Keratinocyte (primary cell): Measurements from ENCODE around the gene DDX46. TPM values are rescaled to one million over a fixed set of nuclear protein-coding genes. Genes with fewer than 3 reads are reported as not detected.

Experiments used
- DNase-seq: peaks from one replicate; pipeline ENCODE4 v3.0.0-alpha.2; 2011; ENCODE audit warnings: low read depth, missing footprints, low spot score
- FAIRE-seq: peaks from 2 replicates; lab custom pipeline; 2011; peaks lifted over from hg19 to GRCh38; lab: Jason Lieb, UNC
- H2AFZ ChIP-seq: 2 replicates; pipeline ENCODE4 v1.6.0; 2012; ENCODE audit warnings: low read length, control low read depth, inconsistent platforms; ENCODE audit not compliant: control insufficient read depth
- H3K27ac ChIP-seq: 2 replicates; pipeline ENCODE4 v1.5.1; 2011; ENCODE audit warnings: low read length; ENCODE audit not compliant: control insufficient read depth, insufficient read depth
- H3K27me3 ChIP-seq: 3 replicates; pipeline ENCODE4 v1.6.0; 2011; ENCODE audit warnings: low read length; ENCODE audit not compliant: control insufficient read depth, insufficient read depth; ENCODE audit errors: extremely low read depth
- H3K36me3 ChIP-seq, 2 experiments: 2 replicates in 1 of 2; 3 replicates in 1 of 2; pipeline ENCODE4 v1.5.1; 2011; ENCODE audit warnings: low read length in 2 of 2, mild to moderate bottlenecking in 1 of 2; ENCODE audit not compliant: control insufficient read depth in 2 of 2, insufficient read depth in 2 of 2; ENCODE audit errors: extremely low read depth in 1 of 2
- H3K4me1 ChIP-seq: 3 replicates; pipeline ENCODE4 v1.5.1; 2011; ENCODE audit warnings: low read length; ENCODE audit not compliant: control insufficient read depth, insufficient read depth; ENCODE audit errors: extremely low read depth
- H3K4me2 ChIP-seq: 3 replicates; pipeline ENCODE4 v1.6.0; 2011; ENCODE audit warnings: low read depth, low read length; ENCODE audit not compliant: control insufficient read depth, insufficient read depth; ENCODE audit errors: extremely low read depth
- H3K4me3 ChIP-seq, 3 experiments: fragments of 200-600 bp in 1 of 3; sonication (generic) in 1 of 3; 2 replicates in 2 of 3; 3 replicates in 1 of 3; pipeline ENCODE4 v1.5.1; 2011 to 2016; ENCODE audit warnings: low read length in 3 of 3, mild to moderate bottlenecking in 3 of 3, control low read depth in 2 of 3, inconsistent platforms in 1 of 3, low read depth in 1 of 3, mixed read lengths in 1 of 3, mixed run types in 1 of 3, moderate library complexity in 1 of 3; ENCODE audit not compliant: control insufficient read depth in 2 of 3, insufficient read depth in 2 of 3; ENCODE audit errors: extremely low read depth in 1 of 3
- H3K79me2 ChIP-seq: 2 replicates; pipeline ENCODE4 v1.6.0; 2012; ENCODE audit warnings: low read length; ENCODE audit not compliant: control insufficient read depth, insufficient read depth
- H3K9ac ChIP-seq: 3 replicates; pipeline ENCODE4 v1.6.0; 2011; ENCODE audit warnings: low read length; ENCODE audit not compliant: control insufficient read depth, insufficient read depth; ENCODE audit errors: extremely low read depth
- H3K9me1 ChIP-seq: 3 replicates; pipeline ENCODE4 v1.6.0; 2011; ENCODE audit warnings: low read length; ENCODE audit not compliant: control insufficient read depth, insufficient read depth; ENCODE audit errors: extremely low read depth
- H3K9me3 ChIP-seq: 2 replicates; pipeline ENCODE4 v1.5.1; 2012; ENCODE audit warnings: low read depth, low read length; ENCODE audit not compliant: control insufficient read depth
- H4K20me1 ChIP-seq: 3 replicates; pipeline ENCODE4 v1.6.0; 2011; ENCODE audit warnings: low read length; ENCODE audit not compliant: control insufficient read depth, insufficient read depth; ENCODE audit errors: extremely low read depth
- EZH2 ChIP-seq: IDR thresholded peaks from one replicate; pipeline ENCODE4 v1.6.1; 2012; ENCODE audit warnings: inconsistent platforms, mild to moderate bottlenecking, low read length, moderate library complexity
- dilution Hi-C: fragments of 300-500 bp; cut with MboI; formaldehyde crosslinking; loops from one replicate; pipeline ENCODE4 v1.7.0; 2020; ENCODE audit warnings: low sequenced_read_pairs; ENCODE audit not compliant: extremely low pct_ligation_motif_present
- polyA plus RNA-seq, 5 experiments: library from polyadenylated mRNA; depleted of rRNA in 3 of 5; stranded (reverse) in 3 of 5; stranded (forward) in 1 of 5; unstranded in 1 of 5; fragments of >200 nt; gene quantifications; 1 replicate in 1 of 5; 2 replicates in 3 of 5; 3 replicates in 1 of 5; pipeline versions ENCODE4 v1.2.1 to v1.2.3, GENCODE V29; 2011 to 2012; ENCODE audit warnings: missing spikeins in 2 of 5, low read depth in 1 of 5, low replicate concordance in 1 of 5
- TF ChIP-seq, protein P1 (sequence below), 3 experiments: IDR thresholded peaks in 1 of 3; conservative IDR thresholded peaks in 1 of 3; optimal IDR thresholded peaks in 1 of 3; 2 replicates in 2 of 3; 3 replicates in 1 of 3; pipeline versions ENCODE3 to v1.5.1; 2011; ENCODE audit warnings: low read length in 3 of 3, mild to moderate bottlenecking in 3 of 3, moderate library complexity in 2 of 3, control low read depth in 1 of 3, inconsistent platforms in 1 of 3; ENCODE audit not compliant: insufficient read depth in 2 of 3; ENCODE audit errors: extremely low read depth in 1 of 3

The DDX46 gene
- polyA plus RNA-seq, 1 donor (not counting 4 experiments of a cell fraction or from before 2014, with no cell fraction given) = 39.0 TPM

DNA sequence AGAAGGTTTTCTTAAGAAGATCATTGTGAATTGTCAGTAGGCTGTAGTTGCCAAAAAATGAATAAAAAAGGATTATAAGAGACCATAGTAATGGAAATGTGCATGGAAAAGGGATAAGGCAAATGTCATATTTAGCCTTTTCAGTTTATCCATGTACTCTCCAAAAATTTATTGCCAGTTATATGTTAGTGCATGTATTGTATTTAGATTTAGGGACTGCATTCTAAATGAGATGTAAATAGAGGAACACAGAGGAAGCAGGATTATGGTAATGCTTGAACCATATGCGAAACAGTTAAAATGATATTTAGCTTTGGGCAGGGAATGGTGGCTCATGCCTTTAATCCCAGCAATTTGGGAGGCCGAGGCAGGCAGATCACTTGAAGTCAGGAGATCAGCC lies 33.0 kb downstream of the DDX46 start:
- Histone ChIP-seq H3K79me2 (no peaks in the 10 kb centered on the region), H2AFZ (no peak overlapping the region), H3K4me2 (no peak overlapping the region), H3K9ac (no peak overlapping the region), H3K9me1 (no peaks in the 10 kb centered on the region), H3K27me3 (no peaks in the 10 kb centered on the region), H3K4me1 (no peaks in the 10 kb centered on the region), H4K20me1 (no peaks in the 10 kb centered on the region), H3K36me3 (peaks cover 14 to 17% of the 10 kb centered on the region in 2 experiments), H3K27ac (no peak overlapping the region), H3K9me3 (no peaks in the 10 kb centered on the region), H3K4me3 (no peak overlapping the region)
- dilution Hi-C loops = no loop called here
- DNase-seq = no peak
- TF ChIP-seq, protein P1, sequence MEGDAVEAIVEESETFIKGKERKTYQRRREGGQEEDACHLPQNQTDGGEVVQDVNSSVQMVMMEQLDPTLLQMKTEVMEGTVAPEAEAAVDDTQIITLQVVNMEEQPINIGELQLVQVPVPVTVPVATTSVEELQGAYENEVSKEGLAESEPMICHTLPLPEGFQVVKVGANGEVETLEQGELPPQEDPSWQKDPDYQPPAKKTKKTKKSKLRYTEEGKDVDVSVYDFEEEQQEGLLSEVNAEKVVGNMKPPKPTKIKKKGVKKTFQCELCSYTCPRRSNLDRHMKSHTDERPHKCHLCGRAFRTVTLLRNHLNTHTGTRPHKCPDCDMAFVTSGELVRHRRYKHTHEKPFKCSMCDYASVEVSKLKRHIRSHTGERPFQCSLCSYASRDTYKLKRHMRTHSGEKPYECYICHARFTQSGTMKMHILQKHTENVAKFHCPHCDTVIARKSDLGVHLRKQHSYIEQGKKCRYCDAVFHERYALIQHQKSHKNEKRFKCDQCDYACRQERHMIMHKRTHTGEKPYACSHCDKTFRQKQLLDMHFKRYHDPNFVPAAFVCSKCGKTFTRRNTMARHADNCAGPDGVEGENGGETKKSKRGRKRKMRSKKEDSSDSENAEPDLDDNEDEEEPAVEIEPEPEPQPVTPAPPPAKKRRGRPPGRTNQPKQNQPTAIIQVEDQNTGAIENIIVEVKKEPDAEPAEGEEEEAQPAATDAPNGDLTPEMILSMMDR (optimal IDR thresholded peaks at IDR 0.05 in 1 of 3, IDR thresholded peaks at IDR 0.05 in 1 of 3, conservative IDR thresholded peaks at IDR 0.05 in 1 of 3; ENCODE audit: extremely low read depth in 1 of 3, insufficient read depth in 2 of 3, low read length in 3 of 3) = no peak
- no peak for TF ChIP-seq EZH2
- FAIRE-seq = no peak

DNA sequence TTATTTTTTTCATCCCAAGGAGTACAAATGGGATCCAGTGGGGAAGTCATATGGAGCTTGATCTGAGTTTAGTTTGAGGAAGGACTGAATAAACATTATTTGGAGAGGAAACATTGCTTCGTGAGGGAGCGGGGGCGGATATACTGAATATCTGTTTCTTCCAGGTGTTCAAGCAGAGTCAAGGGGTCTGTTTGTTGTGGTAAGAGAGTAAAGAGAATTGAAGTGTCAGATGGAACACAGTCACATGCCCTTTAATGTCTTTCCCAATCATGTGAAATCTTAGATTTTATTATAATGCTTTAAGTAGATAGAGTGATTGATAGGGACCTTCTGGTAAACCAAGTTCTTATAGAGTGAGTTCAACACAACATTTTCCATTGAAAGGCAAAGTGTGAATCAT lies 33.7 kb downstream of the DDX46 start:
- no peaks in the 10 kb centered on the region for H4K20me1 ChIP-seq
- H3K9ac ChIP-seq = no peak overlapping the region
- no peaks in the 10 kb centered on the region for H3K79me2 ChIP-seq
- no peak overlapping the region for H2AFZ ChIP-seq
- no peak overlapping the region for H3K4me2 ChIP-seq
- H3K36me3 ChIP-seq = peaks cover 9 to 16% of the 10 kb centered on the region in 2 experiments
- no peaks in the 10 kb centered on the region for H3K9me1 ChIP-seq
- no peak overlapping the region for H3K27ac ChIP-seq
- TF ChIP-seq, protein P1 (optimal IDR thresholded peaks at IDR 0.05 in 1 of 3, IDR thresholded peaks at IDR 0.05 in 1 of 3, conservative IDR thresholded peaks at IDR 0.05 in 1 of 3; ENCODE audit: extremely low read depth in 1 of 3, insufficient read depth in 2 of 3, low read length in 3 of 3) = no peak
- no peak for TF ChIP-seq EZH2
- H3K9me3 ChIP-seq = no peaks in the 10 kb centered on the region
- DNase-seq = no peak
- H3K4me3 ChIP-seq = no peak overlapping the region
- no peaks in the 10 kb centered on the region for H3K4me1 ChIP-seq
- FAIRE-seq = no peak
- dilution Hi-C loops = no loop called here
- H3K27me3 ChIP-seq = no peaks in the 10 kb centered on the region
